ENCODE results near the gene GRIA4.
"Not testable (repeated sequence)": the region's sequence is repeated elsewhere in the genome, so short reads cannot be mapped to it uniquely, and the experiment has no call there.

GRIA4 gene

GRCh38 chr11:105767931-105768330, 158.1 kb downstream of the GRIA4 start:
- no peaks in the 10 kb centered on the region for H3K9me3 ChIP-seq (ENCODE audit: severe bottlenecking)
- H3K4me3 ChIP-seq (ENCODE audit: low read depth, low read length): no peak overlapping the region
- no peak for DNase-seq
- no peak overlapping the region for H3K27ac ChIP-seq
- no peaks in the 10 kb centered on the region for H3K27me3 ChIP-seq (ENCODE audit: insufficient read depth, low read depth, severe bottlenecking)
- no peak for TF ChIP-seq CTCF (IDR thresholded peaks at IDR 0.05; ENCODE audit: low read depth, low read length)
- no peaks in the 10 kb centered on the region for H3K36me3 ChIP-seq

- Histone ChIP-seq H3K4me3 (ENCODE audit: low read depth, low read length) (no peak overlapping the region), H3K9me3 (ENCODE audit: severe bottlenecking) (no peaks in the 10 kb centered on the region), H3K27ac (no peak overlapping the region), H3K27me3 (ENCODE audit: insufficient read depth, low read depth, severe bottlenecking) (no peaks in the 10 kb centered on the region), H3K36me3 (no peaks in the 10 kb centered on the region)
- no peak for TF ChIP-seq CTCF (IDR thresholded peaks at IDR 0.05; ENCODE audit: low read depth, low read length)
- no peak for DNase-seq
Observed at GRCh38 chr11:105769627-105770026, 159.8 kb downstream of the GRIA4 start.

- not testable (repeated sequence) for H3K4me3 ChIP-seq (ENCODE audit: low read depth, low read length); H3K27ac ChIP-seq; H3K9me3 ChIP-seq (ENCODE audit: severe bottlenecking); DNase-seq; H3K36me3 ChIP-seq; H3K27me3 ChIP-seq (ENCODE audit: insufficient read depth, low read depth, severe bottlenecking)
Observed at GRCh38 chr11:105773452-105773851, 163.6 kb downstream of the GRIA4 start.

GRCh38 chr11:105774899-105775298, 165.0 kb downstream of the GRIA4 start:
- no peak overlapping the region for H3K27ac ChIP-seq
- TF ChIP-seq CTCF (IDR thresholded peaks at IDR 0.05; ENCODE audit: low read depth, low read length): no peak
- H3K36me3 ChIP-seq: no peaks in the 10 kb centered on the region
- DNase-seq: no peak
- H3K27me3 ChIP-seq (ENCODE audit: insufficient read depth, low read depth, severe bottlenecking): no peaks in the 10 kb centered on the region
- no peaks in the 10 kb centered on the region for H3K9me3 ChIP-seq (ENCODE audit: severe bottlenecking)
- no peak overlapping the region for H3K4me3 ChIP-seq (ENCODE audit: low read depth, low read length)

- no peak overlapping the region for H3K27ac ChIP-seq
- DNase-seq: no peak
- no peaks in the 10 kb centered on the region for H3K9me3 ChIP-seq (ENCODE audit: severe bottlenecking)
- no peak overlapping the region for H3K4me3 ChIP-seq (ENCODE audit: low read depth, low read length)
- no peaks in the 10 kb centered on the region for H3K27me3 ChIP-seq (ENCODE audit: insufficient read depth, low read depth, severe bottlenecking)
- TF ChIP-seq CTCF (IDR thresholded peaks at IDR 0.05; ENCODE audit: low read depth, low read length): no peak
- H3K36me3 ChIP-seq: no peaks in the 10 kb centered on the region
Observed at GRCh38 chr11:105780781-105781525, 171.1 kb downstream of the GRIA4 start.

GRCh38 chr11:105781807-105782206, 171.9 kb downstream of the GRIA4 start:
- Histone ChIP-seq H3K36me3 (no peaks in the 10 kb centered on the region), H3K27ac (no peak overlapping the region), H3K27me3 (ENCODE audit: insufficient read depth, low read depth, severe bottlenecking) (no peaks in the 10 kb centered on the region), H3K9me3 (ENCODE audit: severe bottlenecking) (no peaks in the 10 kb centered on the region), H3K4me3 (ENCODE audit: low read depth, low read length) (no peak overlapping the region)
- no peak for TF ChIP-seq CTCF (IDR thresholded peaks at IDR 0.05; ENCODE audit: low read depth, low read length)
- DNase-seq: no peak
